Uterus (tissue), 2 donors: ENCODE results near the gene ZNF222.

ENCODE experiments used
- POLR2A ChIP-seq, 2 donors: fragments of 450-650 bp; IDR thresholded peaks; one replicate each; pipeline ENCODE4 v1.6.1; 2016; ENCODE audit warnings: antibody characterized with exemption in 2 of 2, mild to moderate bottlenecking in 1 of 2, moderate library complexity in 1 of 2
- TF ChIP-seq, protein P1 (sequence below), 4 experiments: fragments of 200-600 bp in 2 of 4; fragments of 450-650 bp in 2 of 4; sonication (generic) in 2 of 4; IDR thresholded peaks; one replicate each; pipeline ENCODE4 v1.5.1; 2016 to 2019; ENCODE audit warnings: antibody characterized with exemption in 4 of 4, mild to moderate bottlenecking in 2 of 4, moderate library complexity in 1 of 4

DNA sequence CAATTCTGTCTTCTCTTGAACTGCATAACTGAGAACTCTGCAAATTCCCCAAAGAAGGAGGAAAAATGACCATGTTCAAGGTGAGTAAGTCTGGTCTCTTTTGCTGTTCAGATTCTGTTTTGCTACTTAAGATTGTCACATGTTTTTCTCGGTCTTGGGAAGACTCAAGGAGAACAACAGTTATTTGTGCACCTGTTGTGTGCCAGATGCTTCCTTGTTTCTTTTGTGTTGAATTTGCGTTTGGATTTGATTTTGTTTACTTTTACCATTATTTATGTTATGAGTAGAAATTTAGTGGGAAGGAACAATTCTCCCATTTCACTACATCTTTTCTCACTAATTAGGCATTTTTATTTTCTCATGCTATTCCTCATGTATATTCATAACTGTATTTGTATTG lies 51.1 kb downstream of the ZNF222 start:
- TF ChIP-seq POLR2A (IDR thresholded peaks at IDR 0.05), result no peak
- TF ChIP-seq, protein P1, sequence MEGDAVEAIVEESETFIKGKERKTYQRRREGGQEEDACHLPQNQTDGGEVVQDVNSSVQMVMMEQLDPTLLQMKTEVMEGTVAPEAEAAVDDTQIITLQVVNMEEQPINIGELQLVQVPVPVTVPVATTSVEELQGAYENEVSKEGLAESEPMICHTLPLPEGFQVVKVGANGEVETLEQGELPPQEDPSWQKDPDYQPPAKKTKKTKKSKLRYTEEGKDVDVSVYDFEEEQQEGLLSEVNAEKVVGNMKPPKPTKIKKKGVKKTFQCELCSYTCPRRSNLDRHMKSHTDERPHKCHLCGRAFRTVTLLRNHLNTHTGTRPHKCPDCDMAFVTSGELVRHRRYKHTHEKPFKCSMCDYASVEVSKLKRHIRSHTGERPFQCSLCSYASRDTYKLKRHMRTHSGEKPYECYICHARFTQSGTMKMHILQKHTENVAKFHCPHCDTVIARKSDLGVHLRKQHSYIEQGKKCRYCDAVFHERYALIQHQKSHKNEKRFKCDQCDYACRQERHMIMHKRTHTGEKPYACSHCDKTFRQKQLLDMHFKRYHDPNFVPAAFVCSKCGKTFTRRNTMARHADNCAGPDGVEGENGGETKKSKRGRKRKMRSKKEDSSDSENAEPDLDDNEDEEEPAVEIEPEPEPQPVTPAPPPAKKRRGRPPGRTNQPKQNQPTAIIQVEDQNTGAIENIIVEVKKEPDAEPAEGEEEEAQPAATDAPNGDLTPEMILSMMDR (IDR thresholded peaks at IDR 0.05), result no peak
